Colon (tissue), 2 donors: ENCODE results near the gene FAM114A1.

Source experiments
- FAIRE-seq: peaks from 2 replicates; lab custom pipeline; 2012; peaks lifted over from hg19 to GRCh38; lab: Jason Lieb, UNC
- donor health status: control.
- donor health status: control.

FAM114A1 gene

DNA sequence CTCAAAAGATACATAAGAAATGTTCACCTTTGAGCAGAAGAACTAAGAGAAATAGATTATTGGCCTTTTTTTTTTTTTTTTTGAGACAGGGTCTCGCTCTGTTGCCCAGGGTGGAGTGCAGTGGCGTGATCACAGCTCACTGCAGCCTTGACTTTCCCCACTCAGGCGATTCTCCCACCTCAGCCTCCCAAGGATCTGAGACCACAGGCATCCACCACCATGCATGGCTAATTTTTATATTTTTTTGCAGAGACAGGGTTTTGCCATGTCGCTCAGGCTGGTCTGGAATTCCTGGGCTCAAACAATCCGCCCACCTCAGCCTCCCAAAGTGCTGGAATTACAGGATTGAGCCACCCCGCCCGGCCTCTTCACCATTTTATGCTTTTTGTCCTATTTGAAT, 8.1 kb upstream of the FAM114A1 start:
- FAIRE-seq: no peak

DNA sequence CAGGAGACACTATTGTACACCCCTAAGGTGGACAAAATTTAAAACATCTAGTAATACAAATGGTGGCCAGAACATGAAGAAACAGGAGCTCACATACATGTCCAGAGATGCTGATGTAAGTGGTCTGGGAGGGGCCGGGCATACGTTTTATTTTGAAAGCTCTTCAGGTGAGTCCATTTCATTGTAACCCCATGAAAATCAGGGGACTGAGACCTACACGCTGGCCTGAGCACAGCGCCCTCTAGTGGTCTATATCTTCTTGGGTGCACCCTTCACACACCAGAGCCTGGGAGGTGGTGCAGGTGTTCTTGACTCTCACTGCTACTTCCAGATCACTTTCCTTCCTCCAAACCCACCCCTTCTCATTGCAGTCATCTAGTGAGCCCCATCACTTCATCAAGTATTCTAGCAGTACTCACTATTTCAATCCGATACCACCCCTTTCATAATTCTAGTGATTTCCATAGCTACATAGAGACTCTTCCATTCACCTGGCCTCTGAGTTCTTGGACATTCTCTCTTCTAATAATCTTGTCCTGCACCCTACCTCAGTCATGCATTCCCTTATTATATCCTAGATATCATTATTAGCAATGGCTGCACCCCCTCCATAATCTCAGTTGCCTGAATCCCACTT, 6.7 kb upstream of the FAM114A1 start:
- no peak for FAIRE-seq

DNA sequence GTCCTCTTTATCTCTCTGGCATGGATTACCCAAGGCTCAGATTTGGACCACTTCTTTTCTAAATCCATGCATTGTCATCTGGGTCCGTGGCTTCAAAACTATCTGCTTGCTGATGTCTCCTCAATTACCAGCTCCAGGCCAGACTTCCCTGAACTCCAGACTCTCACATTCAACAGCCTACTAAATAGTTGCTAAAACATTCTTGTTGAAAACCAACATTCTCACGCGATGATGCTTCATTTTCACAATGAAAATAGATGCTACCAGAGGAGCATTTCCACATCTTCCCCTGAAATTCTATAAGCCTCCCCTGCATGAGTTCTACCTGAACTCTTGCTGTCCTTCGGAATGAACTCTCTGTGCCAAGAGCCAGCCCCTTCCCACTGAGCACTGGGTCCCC, 5.8 kb upstream of the FAM114A1 start:
- FAIRE-seq: no peak

GRCh38 chr4:38865445-38865844, 2.2 kb upstream of the FAM114A1 start:
- no peak for FAIRE-seq

DNA sequence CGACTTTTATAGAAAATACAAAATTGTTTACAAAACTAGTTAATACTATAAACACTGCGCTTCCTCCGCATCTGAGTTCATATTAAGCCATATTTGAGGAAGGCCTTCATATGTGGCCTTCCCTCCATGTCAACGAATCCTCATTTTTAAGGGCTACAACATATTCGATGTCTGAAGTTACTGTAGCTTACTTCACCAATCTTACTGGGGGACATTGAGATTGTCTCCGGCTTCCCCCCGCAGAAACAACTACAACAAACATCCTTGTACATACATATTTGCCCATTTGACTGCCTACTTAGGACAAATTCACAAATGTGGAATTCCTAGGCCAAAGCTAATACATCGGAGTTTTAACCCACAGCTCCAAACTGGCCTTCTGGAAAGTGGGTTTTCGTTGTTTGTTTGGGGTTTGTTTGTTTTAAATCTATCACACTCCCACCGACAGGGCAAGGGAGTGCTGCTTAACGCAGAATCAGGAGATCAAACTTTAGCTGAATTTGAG, 581 bp upstream of the FAM114A1 start:
- FAIRE-seq: no peak

DNA sequence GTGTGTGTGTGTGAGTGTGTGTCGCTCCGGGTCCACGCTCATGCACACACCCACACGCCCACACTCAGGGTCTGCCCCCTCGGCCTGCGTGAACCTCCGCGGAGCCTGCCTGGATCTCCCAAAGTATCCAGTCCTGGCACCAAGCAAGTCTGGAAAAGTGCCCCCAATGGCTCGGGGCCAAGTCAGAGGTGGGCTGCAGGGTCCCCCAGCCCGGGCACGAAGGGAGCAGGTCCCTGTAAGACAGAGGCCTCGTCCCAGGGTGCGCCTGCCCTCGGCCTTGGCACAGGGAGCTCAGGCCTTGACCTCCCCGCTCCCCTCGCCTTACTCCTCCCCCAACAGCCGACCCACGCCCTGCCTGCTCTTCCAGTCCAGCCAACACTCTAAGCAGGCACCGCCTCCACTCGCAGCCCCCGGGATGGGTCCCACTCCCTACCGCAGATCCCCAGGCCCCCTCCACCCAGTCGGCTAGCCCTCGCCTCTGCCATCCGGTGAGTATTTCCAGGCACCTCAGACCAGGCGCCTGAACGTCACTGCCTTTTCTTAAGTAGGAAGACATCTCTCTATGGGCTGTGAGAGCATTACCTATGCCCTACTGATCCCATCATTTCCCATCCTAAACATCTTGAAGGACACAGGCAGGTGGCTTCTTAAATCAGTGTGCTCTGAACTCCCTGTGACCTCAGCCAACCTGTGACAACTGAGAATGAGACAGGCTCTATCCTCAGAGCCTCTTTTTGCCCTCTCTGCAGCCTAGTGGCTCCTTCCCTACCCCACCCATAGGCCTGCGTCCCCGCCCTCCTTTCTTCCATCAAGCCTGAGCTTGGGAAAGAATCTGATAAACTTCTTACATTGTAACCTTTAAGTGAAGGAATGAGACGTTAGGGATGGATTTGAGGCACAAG, 704 bp downstream of the FAM114A1 start:
- FAIRE-seq: no peak

GRCh38 chr4:38869511-38869910, 1.9 kb downstream of the FAM114A1 start:
- FAIRE-seq: no peak

DNA sequence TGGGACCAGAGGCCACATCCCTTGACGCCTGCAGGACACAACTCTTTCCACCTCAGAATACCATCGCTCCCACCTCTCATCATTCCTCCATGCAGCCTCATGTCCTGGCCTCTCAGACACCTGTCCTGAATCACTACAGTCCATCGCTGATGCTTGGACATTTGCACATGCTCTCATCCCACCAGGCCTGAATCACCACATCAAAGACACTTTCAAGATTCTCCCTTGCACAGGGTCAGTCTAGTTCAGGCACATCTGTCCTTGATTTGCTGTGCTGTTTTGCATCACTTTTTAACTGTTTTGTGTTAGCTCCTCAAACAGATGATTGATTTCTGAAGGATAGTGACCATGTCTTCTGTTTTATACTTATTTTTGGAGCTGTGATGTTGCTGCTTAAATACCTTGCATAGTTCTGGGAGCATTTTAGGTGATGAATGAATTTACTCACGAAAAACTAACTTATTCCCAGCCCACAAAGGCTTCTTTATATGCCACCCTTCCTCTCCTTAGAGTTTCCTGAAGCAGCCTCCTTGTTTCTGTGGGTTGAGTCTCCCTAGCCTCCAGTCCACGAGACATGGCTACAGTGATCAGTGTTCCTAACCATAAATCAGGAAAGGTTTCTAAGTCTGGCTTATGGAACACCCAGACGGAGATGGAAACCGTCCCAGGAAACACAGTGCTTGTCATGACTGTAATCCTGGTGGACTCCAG, 2.6 kb downstream of the FAM114A1 start:
- FAIRE-seq: no peak

DNA sequence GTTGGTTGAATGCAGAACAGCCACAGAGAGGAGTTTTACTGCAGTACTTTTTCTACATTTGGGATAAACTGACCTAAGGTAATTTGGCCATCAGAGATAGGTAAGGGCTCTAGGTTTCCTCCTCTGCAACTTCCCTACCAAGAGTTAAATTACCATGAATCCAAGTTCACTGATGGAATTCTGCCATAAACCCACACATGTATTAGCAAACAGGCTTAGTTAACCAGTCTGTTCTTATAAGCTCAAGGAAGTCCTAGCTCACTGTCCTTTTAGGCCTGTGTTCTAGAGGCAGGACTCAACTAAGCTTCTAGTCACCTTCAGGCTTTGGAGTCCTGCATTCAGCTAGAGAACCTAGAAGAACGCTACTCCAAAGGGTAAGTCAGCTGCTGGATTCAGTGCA, 4.0 kb downstream of the FAM114A1 start:
- no peak for FAIRE-seq

- no peak for FAIRE-seq
These were observed 5.0 kb downstream of the FAM114A1 start for GRCh38 chr4:38872620-38873019.

- FAIRE-seq: no peak
These were observed 5.8 kb downstream of the FAM114A1 start for GRCh38 chr4:38873290-38873944.

DNA sequence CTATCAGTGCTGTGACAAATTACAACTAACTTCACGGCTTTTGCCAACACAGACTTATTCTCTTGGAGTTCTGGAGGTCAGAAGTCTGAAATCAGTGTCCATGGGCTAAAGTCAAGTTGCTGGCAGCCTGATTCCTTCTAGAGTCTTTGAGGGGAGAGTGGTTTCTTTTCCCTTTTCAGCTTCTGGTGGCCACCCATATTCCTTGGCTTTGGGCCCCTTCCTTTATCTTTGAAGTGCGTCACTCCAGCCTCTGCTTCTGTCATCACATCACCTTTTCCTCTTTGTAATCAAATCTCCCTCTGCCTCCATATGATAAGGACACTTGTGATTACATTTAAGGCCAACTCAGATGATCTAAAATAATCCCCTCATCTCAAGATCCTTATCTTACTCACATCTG, 9.0 kb downstream of the FAM114A1 start:
- FAIRE-seq: no peak

- FAIRE-seq: no peak
These were observed 16.6 kb downstream of the FAM114A1 start for GRCh38 chr4:38884254-38884653.

DNA sequence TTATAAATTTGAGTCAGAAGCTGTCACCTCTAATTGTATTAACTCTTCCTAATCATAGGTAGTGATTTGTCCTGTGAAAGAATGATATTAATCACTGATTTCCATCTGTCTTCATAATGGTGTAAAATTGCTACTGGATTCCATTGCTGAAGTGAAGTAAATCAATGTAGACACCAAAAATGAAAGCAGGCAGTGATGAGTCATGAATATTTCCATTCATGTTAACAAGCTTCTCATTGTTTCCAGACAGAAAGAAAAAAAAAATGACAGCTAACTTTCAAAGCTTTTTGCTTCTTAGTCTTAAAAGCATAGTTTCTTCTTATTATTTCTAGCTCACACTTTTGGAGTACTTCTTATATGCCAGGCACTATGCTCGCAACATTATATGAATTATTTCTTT, 21.5 kb downstream of the FAM114A1 start:
- no peak for FAIRE-seq

GRCh38 chr4:38891051-38891983, 23.7 kb downstream of the FAM114A1 start:
- no peak for FAIRE-seq

DNA sequence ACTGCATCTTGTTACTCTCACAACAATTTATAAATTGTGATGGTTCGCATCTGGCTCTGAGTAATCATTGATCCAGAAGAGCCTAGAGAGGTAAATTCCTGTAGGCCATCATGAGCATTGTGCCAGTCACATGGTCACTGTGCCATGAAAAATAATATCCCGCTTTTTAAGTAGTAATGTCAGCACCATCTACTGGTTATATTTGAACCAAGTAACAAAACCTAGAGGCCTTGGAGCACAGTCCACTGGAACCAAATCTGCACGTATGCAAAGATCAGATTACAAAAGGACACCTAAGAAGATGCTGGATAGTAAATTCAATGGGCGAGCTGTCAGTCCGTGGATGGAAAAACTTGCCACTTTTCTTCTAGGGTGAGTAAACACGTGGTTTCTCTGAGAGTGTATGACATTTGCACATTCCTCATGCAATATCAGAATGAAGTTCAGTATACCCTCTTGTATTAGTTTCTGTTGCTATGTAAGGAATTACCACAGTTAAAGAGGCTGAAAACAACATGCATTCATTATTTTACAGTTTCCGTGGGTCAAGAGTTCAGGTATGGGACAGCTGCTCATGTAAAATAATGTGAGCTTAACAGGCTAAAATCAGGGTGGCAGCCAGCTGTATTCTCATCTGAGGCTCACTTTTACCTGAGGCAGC, 26.8 kb downstream of the FAM114A1 start:
- no peak for FAIRE-seq

DNA sequence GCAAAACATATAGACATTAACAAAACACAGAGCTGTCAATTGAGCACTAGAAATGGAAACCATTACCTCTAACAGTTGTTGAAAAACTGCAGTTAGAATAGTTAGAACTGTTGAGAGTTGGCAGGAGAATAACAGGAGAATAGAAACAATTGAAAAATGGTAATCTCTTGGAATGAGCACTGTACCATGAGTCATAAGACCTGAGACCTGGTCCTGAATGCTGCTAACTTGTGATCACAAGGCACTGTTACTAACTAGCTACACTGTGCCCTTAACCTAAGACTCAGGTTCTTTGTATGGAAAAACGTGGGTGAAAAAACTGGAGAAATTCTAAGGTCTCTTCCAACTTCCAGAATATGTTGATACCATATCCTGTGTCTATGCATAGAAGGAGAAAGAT, 29.3 kb downstream of the FAM114A1 start:
- FAIRE-seq: no peak

DNA sequence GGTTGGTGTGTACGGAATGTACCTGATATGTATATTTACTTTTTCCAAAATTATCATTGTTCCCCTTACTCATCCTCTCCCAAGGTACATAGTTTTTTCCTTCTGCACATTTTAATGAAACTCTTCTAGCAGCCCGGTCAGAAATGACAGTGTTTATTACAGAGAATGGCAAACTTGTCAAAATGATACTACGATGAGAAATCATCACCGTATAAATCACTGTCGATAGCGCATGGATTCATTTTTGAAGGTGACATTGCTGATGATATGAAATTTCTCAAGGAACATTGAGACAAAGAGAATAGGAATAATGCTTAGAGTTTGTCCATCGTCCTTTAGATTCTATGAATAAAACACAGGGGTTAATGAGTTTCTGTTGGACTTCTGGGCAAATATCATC, 30.6 kb downstream of the FAM114A1 start:
- no peak for FAIRE-seq

DNA sequence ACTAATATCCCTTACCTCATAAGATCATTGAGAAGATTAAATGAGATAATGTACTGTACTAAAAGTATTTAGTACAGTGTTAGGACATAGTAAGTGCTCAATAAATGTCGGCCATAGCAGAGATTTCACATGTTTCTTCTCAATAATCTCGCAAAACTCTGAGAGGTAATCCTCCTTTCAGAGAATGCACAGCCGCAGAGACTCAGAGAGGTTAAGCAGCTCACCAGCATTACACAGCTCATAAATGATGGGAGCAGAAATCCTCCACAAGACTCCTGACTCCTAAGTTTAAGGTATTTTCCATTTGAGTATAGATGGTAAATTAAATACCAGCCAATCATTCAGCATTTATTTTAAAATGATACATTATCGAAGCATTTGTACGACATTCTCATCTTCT, 34.6 kb downstream of the FAM114A1 start:
- FAIRE-seq: no peak

DNA sequence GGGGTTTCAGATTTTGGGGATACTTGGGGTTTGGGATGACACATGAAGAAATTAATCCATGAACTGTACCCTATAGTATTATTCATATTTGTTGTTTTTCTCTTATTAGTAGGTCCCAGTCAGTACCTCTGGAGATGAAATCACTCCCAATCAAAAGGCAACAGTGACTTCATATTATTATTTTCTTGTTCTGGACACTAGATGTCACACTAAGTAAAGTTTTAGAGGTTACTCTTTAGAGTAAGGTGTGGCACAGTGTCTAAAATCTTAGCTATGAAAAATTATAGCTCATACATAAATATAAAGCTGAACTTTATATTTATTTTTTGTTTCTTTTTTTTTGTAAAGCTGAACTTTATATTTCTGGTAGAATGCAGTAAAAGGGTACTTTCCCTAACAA, 35.1 kb downstream of the FAM114A1 start:
- FAIRE-seq: peak; percentile 94
